Aorta (tissue), 5 donors: Measurements from ENCODE around the gene JAML. TPM values are rescaled to one million over a fixed set of nuclear protein-coding genes. Genes with fewer than 3 reads are reported as not detected.
A peak's percentile ranks its signal among the peaks of the same experiment; 100 is the strongest.

ENCODE experiments used
- ATAC-seq: fragments of 200-7000 bp; cut with Tn5 transposase; one replicate; pipeline ENCODE4 v1.9.1; 2022; ENCODE audit warnings: moderate library complexity; ENCODE audit not compliant: low FRiP score
- DNase-seq, 2 donors: peaks; one replicate each; pipeline ENCODE4 v3.0.0-alpha.2; 2020
- H3K27ac ChIP-seq, 2 donors: one replicate each; pipeline ENCODE4 v1.5.1; 2013; ENCODE audit warnings: low read length in 2 of 2, mild to moderate bottlenecking in 2 of 2, moderate library complexity in 2 of 2, control low read depth in 1 of 2, inconsistent platforms in 1 of 2, low read depth in 1 of 2
- H3K27me3 ChIP-seq, 2 donors: one replicate each; pipeline ENCODE4 v1.6.1; 2013; ENCODE audit warnings: control low read depth in 1 of 2, low read length in 1 of 2, mild to moderate bottlenecking in 1 of 2, moderate library complexity in 1 of 2; ENCODE audit not compliant: insufficient read depth in 2 of 2, control insufficient read depth in 1 of 2
- H3K36me3 ChIP-seq, 2 donors: one replicate each; pipeline ENCODE4 v1.6.1; 2013; ENCODE audit warnings: control low read depth in 1 of 2, low read length in 1 of 2, mild to moderate bottlenecking in 1 of 2; ENCODE audit not compliant: insufficient read depth in 2 of 2, control insufficient read depth in 1 of 2
- H3K4me1 ChIP-seq, 2 donors: one replicate each; pipeline ENCODE4 v1.6.1; 2013; ENCODE audit warnings: low read length in 2 of 2, control low read depth in 1 of 2, mild to moderate bottlenecking in 1 of 2, moderate library complexity in 1 of 2; ENCODE audit not compliant: insufficient read depth in 2 of 2, control insufficient read depth in 1 of 2
- H3K4me3 ChIP-seq, 2 donors: one replicate each; pipeline ENCODE4 v1.5.1; 2013; ENCODE audit warnings: low read length in 2 of 2, control low read depth in 1 of 2, mild to moderate bottlenecking in 1 of 2
- H3K9me3 ChIP-seq: one replicate; pipeline ENCODE4 v1.6.1; 2013; ENCODE audit warnings: mild to moderate bottlenecking, low read length; ENCODE audit not compliant: control insufficient read depth
- WGBS, 2 donors: extraction: QIAGEN DNeasy Blood & Tissue Kit; methylation state at CpG; one replicate each; pipeline ENCODE4 v1.1.7; 2013; 5-methylcytosine and 5-hydroxymethylcytosine counted together
- intact Hi-C, 2 donors: fragments of 100-400 bp; cut with DNase I; formaldehyde crosslinking; loops; one replicate each; pipeline versions ENCODE4 v1.14.2 to v1.15.0; 2022
- polyA plus RNA-seq, 2 donors: library from polyadenylated mRNA; stranded (reverse); fragments of 200-250 nt; gene quantifications; one replicate each; pipeline ENCODE4 v1.2.3, GENCODE V29; 2013
- total RNA-seq, 2 donors: library from RNA; stranded (reverse); fragmentation: NEBNext Ultra II Directional; extraction: Animal tissue kit (Norgen Biotek cat#: 25700); gene quantifications; one replicate each; pipeline ENCODE4 v1.2.1, GENCODE V29; 2021
- donor health status: healthy with polysubstance abuse.
- donor health status: Bipolar disorder and iron deficiency.
- donor health status: DM: no; HTN: no; CAD: no.
- donor health status: DM: no; HTN: no; CAD: no.
- donor health status: DM: yes; HTN: yes; CAD: no.

The JAML gene
- total and polyA plus RNA-seq, 4 donors: 1.8 to 29.5 (median 6.0) TPM

DNA sequence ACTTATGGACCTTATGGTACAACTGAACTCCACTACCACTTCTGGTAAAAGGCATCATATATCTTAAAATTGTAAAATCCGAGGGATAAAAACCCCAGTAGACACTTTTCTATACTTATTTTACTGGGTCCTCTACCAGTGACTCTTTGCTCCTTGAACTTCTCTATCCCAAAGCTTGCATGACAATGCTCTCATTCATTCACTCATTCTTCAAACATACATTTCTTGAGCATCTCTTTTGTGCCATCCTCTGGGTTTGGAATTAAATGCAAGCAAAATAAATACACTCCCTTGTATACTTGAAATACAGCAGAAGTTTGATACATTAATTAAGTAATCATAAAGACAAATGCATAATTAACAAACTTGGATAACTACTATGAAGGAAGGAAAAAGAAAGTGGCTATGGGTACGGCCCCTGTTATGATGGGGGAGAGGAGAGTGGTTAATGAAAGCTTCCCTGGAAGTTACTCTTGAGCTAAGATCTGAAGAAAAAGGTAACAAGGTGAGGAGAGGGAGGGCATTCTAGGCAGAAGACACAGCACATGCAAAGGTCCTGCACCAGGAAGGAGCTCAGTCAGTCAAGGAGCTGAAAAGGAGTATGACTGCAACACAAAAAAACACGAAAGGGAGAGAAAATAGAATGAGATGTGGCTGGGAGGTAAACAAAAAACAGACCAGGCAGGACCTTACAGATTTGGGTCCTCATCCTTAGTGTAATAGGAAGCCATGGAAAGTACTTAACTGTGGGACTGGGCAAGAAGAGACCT is 19.4 kb upstream of the JAML start:
- no peak overlapping the region for H3K27ac ChIP-seq
- no peaks in the 10 kb centered on the region for H3K36me3 ChIP-seq
- H3K4me1 ChIP-seq: no peaks in the 10 kb centered on the region
- intact Hi-C loops: no loop called here
- no peak overlapping the region for H3K4me3 ChIP-seq
- H3K9me3 ChIP-seq: no peaks in the 10 kb centered on the region
- WGBS, 2 donors: 52 to 62% methylated on average over 3 of the region's 3 CpGs
- DNase-seq (no peak), ATAC-seq (no peak)
- no peaks in the 10 kb centered on the region for H3K27me3 ChIP-seq

DNA sequence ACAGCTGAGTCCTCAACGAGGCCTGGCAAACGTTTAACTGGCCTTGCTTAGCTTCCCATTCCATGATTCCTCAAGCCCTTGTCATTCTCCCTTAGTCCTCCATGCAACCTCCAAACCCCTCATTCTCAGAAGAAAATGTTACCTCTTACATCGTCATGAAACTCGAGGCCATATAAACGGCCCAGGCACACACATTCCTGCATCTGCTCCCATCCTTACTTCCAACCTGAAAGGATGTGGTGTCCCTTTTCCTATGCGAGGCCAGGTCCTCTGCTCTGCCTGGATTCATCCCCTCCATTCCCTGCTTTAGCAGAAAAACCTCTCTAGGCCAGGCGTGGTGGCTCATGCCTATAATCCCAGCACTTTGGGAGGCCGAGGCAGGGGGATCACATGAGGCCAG is 18.4 kb upstream of the JAML start:
- H3K27me3 ChIP-seq: no peaks in the 10 kb centered on the region
- WGBS, 2 donors: 58% methylated on average over 8 of the region's 8 CpGs
- DNase-seq (no peak), ATAC-seq (no peak)
- H3K27ac ChIP-seq: no peak overlapping the region
- H3K36me3 ChIP-seq: no peaks in the 10 kb centered on the region
- H3K9me3 ChIP-seq: no peaks in the 10 kb centered on the region
- H3K4me3 ChIP-seq: no peak overlapping the region
- intact Hi-C loops: no loop called here
- no peaks in the 10 kb centered on the region for H3K4me1 ChIP-seq

DNA sequence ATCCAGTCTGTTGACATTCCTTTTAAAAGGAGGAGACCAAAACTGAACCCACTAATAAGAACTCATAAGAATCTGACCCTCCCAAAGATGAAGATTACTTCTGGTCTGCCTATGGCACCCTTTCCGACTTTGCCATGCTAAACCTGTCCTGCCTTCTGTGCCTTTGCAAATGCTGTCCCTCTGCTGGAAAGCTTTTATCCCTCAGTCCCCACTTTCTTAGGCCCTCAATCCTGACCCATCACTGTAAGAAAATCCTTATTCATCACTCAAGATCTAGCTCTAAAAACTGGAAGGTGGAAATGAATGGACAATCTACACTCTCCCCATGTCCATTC is 16.9 kb upstream of the JAML start:
- no peaks in the 10 kb centered on the region for H3K4me1 ChIP-seq
- WGBS, 2 donors: 77 to 81% methylated on average over 1 of the region's 1 CpG
- H3K4me3 ChIP-seq: no peak overlapping the region
- ATAC-seq (no peak), DNase-seq (no peak)
- no peak overlapping the region for H3K27ac ChIP-seq
- H3K9me3 ChIP-seq: no peaks in the 10 kb centered on the region
- H3K27me3 ChIP-seq: no peaks in the 10 kb centered on the region
- H3K36me3 ChIP-seq: no peaks in the 10 kb centered on the region
- intact Hi-C loops: no loop called here

DNA sequence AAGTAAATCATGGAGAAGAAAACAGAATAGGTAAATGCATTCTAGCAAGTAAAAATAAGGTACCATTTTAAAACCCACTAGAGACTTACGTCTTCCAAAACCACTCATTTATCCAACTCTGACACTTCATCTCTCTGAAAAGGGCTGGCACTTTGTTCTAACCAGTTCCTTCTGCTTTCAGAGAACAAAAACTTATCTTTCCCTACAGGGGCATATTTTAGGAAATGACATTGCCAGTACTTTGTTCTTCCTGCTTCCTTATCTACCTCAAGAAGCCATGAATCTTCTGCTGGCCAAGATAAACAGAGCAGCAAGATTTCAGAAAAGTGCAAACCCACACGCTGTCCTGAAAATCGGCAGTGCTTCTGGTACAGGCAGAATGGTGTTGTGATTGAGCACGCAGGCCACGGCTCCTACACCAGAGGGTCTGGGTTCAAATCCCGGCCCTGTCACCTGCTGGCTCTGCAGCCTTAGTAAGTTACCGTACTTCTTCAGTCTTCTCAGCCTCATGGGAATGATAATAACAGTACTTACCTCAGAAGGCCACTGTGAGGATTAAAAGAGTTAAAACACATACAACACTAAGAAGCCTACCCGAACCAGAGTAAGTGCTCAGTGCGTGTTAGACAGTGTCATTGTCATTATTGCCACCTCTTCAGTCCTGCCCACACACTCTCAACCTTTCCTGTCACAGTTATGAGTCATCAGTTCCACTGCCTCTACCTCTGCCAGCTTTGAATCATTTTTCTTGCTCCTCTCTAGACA is 16.4 kb upstream of the JAML start:
- H3K4me3 ChIP-seq: no peak overlapping the region
- intact Hi-C loops: no loop called here
- DNase-seq (no peak), ATAC-seq (peak; percentile 64)
- H3K36me3 ChIP-seq: no peaks in the 10 kb centered on the region
- H3K27me3 ChIP-seq: no peaks in the 10 kb centered on the region
- no peaks in the 10 kb centered on the region for H3K4me1 ChIP-seq
- H3K9me3 ChIP-seq: no peaks in the 10 kb centered on the region
- 46 to 50% methylated on average over 9 of the region's 9 CpGs for WGBS, 2 donors
- H3K27ac ChIP-seq: no peak overlapping the region

DNA sequence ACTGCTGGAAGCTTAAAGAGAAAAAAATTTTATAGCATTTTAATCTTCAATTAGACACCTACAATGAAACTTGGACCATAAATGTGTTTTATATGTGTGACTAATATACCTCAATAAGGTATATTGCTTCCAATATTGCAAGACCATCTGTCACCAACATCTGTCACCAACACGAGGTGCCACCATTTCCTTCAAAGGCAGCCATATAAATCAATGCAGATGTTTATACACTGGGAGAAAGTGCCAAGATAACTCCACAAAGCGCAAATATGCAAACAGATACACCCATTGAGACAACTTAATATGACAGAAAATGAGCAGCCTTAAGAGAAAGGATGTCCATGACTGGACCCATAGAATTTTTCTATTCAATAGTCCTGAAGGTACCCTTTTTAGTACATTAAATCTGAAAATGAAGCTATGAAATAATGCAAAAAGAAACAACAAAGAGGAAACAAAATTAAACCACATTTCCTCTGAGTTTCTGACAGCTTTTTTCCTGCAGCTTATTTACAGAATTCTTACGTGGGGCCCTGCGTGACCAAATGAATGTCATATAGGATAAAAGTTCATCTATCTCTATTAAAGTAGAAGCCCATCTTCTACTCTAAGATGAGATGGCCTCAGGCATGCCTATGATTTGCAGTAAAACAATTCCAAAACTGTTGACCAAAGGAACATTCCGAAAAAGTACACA is 14.8 kb upstream of the JAML start:
- H3K27ac ChIP-seq: no peak overlapping the region
- WGBS, 2 donors: 68 to 69% methylated on average over 5 of the region's 5 CpGs
- no peak overlapping the region for H3K4me3 ChIP-seq
- no peak for ATAC-seq
- DNase-seq: no peak
- H3K36me3 ChIP-seq: no peaks in the 10 kb centered on the region
- H3K27me3 ChIP-seq: no peaks in the 10 kb centered on the region
- intact Hi-C loops: no loop called here
- no peaks in the 10 kb centered on the region for H3K9me3 ChIP-seq
- H3K4me1 ChIP-seq: no peaks in the 10 kb centered on the region

DNA sequence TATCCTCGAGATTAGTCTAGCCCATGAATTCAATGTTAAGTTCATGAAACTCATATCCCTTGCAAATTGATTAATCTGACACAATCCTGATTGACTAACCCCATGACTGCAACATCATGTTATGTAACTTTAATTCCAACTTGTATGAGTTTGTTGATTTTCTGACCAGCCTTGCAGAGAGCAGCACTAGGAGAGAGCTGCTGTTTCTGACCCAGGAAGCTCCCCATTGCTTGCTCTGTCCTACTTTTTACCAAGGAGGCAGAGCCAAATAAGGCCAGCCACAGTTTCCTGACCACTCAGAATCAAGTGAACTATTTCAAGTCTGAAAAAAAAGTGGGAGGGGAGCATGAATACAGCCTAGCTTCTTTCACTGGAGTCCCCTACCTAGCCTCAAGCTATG is 14.1 kb upstream of the JAML start:
- 88 to 89% methylated on average over 1 of the region's 1 CpG for WGBS, 2 donors
- intact Hi-C loops: no loop called here
- H3K4me1 ChIP-seq: no peaks in the 10 kb centered on the region
- no peak overlapping the region for H3K4me3 ChIP-seq
- no peak for ATAC-seq
- DNase-seq: no peak
- no peaks in the 10 kb centered on the region for H3K36me3 ChIP-seq
- H3K9me3 ChIP-seq: no peaks in the 10 kb centered on the region
- H3K27me3 ChIP-seq: no peaks in the 10 kb centered on the region
- no peak overlapping the region for H3K27ac ChIP-seq

DNA sequence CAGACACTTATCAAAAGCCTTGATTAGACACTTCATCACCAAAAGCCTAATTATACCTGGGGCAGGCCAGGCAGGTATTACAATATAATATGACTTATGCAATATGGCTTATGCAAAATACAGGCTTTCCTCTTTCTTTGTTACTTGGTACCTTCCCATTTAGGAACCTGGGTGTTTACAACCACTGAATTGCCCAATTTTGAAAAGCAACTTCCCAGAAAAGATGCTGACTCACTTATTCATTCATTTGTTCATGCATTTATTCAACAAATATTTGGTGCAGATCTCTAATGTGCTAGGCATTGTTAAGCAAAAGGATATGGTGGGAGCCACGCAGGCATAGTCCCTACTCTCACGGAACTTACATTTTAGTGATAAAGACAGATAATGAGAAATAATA is 13.6 kb upstream of the JAML start:
- no peaks in the 10 kb centered on the region for H3K27me3 ChIP-seq
- no peaks in the 10 kb centered on the region for H3K9me3 ChIP-seq
- intact Hi-C loops: no loop called here
- H3K4me3 ChIP-seq: no peak overlapping the region
- DNase-seq: no peak
- H3K36me3 ChIP-seq: no peaks in the 10 kb centered on the region
- ATAC-seq: no peak
- WGBS, 2 donors: 89 to 92% methylated on average over 2 of the region's 2 CpGs
- no peaks in the 10 kb centered on the region for H3K4me1 ChIP-seq
- H3K27ac ChIP-seq: no peak overlapping the region

DNA sequence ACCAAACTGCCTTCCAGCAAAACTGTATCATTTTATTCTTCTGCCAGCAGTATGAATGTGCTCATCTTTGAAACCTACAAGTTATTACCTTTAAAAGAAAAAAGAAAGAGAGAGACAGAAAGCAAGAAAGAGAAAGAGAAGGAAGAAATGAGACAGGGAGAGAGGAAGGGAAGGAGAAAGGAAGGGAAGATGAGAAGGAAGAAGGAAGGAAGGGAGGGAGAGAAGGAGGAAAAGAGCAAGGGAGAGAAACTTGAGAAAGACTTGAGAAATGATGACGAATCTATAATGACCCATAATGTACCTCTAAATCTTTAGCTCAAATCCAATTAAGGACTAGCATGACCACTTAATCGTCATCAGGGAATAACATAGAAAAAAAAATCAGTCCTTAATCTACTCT is 11.4 kb upstream of the JAML start:
- DNase-seq (no peak), ATAC-seq (no peak)
- Histone ChIP-seq H3K36me3 (no peaks in the 10 kb centered on the region), H3K27me3 (no peaks in the 10 kb centered on the region), H3K9me3 (no peaks in the 10 kb centered on the region), H3K4me1 (no peaks in the 10 kb centered on the region), H3K4me3 (no peak overlapping the region), H3K27ac (no peak overlapping the region)
- 80 to 81% methylated on average over 2 of the region's 2 CpGs for WGBS, 2 donors
- intact Hi-C loops: no loop called here
